OCI-M1 (cell line): Measurements from ENCODE around the gene USP22.
"Not testable (repeated sequence)": the region's sequence is repeated elsewhere in the genome, so short reads cannot be mapped to it uniquely, and the experiment has no call there.

ENCODE experiments used
- DNase-seq: peaks from one replicate; lab custom pipeline; 2025; lab: John Stamatoyannopoulos, UW

The USP22 gene

DNA sequence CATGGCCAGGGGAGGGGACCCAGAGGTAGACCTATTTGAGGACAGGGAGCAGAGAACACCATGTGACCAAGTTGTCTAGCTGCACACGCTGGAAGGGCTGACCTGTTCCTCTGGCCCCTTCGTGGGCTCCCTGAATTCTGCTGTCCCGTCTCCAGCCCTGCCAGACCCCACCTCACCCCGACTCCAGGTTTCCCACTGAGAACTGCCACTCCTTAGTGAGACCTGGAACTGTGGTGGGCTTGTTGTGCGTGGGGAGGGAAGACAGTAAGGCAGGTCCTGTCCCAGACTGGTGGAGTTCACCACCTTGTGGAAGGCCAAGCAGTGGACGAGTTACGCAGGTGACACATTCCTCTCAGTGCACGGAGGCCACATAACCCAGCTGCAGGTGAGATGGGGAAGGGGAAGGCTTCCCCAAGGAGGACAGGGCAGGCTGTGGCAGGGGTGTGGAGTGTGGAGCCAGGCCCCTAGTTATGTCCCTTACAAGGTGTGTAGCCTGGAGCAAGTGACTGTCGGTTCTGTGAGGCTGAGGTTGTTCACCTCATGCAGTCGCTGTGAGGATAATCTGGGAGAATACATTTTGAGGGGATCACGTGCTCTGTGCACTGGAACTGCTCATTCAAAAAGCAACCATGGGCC lies 54.7 kb downstream of the USP22 start:
- no peak for DNase-seq

DNA sequence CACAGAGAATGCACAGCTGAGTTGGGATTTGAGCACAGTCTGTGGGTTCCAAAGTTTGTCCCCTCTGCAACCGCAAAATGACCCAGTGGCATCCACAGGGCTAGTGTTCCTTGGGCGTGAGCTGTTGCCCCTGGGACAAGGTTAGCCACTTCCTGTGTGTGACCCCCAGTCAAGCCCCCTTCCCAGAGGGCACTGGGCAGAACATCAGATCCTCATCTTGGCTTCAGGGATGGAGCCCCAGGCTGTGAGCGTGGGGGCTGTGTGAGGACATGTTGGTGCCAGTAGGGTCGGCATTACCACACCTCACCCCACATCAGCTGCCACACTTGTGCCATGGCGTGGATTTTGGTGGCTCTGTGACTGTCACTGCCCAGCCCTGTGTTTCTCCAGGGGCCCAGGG lies 55.3 kb downstream of the USP22 start:
- no peak for DNase-seq

DNA sequence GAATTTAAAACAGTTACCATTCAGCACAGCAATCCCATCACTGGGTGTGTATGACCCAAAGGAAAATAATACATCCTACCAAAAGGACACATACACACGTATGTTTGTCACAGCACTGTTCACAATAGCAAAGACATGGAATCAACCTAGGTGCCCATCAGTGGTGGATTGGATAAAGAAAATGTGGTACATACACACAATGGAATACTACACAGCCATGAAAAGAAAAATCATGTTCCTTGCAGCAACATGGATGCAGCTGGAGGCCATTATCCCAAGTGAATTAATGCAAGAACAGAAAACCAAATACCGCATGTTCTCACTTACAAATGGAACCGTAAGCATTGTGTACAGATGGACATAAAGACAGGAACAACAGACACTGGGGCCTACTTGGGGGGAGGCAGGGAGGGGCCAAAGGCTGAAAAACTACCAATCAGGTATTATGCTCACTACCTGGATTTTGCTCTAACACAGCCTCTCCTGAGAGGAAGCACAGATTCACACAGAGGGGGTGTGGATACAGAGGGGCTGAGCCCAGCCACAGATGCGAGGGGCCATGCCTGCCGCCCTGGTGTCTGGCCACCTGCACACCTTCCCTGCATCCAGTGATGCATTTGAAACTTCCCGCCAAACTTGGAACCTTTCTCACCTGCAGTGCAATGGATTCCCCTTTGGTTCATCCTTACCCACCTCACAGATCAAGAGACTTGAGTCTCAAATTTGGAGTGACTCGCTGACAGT lies 55.9 kb downstream of the USP22 start:
- no peak for DNase-seq

GRCh38 chr17:20983359-20983637 lies 59.5 kb downstream of the USP22 start:
- DNase-seq = no peak

DNA sequence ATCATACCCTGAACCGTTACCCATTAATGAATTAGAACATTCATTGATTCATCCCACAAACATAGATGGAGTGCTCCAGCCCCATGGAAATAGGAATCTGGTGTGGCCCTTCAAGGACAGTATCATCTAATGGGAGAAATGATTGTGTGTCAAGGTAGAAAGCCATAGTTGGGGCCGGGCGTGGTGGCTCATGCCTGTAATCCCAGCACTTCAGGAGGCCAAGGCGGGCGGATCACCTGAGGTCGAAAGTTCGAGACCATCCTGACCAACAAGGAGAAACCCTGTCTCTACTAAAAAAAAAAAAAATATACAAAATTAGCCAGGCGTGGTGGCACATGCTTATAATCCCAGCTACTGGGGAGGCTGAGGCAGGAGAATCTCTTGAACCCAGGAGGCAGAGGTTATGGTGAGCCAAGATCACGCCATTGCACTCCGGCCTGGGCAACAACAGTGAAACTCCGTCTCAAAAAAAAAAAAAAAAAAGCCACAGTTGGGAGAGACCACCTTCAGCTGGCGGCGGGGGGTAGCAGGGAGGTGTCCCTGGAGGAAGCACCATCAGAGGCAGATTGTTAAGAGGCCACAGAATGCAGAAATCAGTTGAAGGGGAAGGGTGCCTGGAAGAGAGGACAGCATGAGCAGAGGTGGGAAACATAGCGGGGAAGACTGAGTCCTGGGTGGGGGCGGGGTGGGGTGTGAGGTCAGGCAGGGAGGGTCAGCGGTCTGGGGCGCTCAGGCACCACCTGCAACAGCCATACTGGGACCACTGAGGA lies 60.0 kb downstream of the USP22 start:
- DNase-seq = no peak

- no peak for DNase-seq
These were observed 61.5 kb downstream of the USP22 start for GRCh38 chr17:20981046-20981920.

DNA sequence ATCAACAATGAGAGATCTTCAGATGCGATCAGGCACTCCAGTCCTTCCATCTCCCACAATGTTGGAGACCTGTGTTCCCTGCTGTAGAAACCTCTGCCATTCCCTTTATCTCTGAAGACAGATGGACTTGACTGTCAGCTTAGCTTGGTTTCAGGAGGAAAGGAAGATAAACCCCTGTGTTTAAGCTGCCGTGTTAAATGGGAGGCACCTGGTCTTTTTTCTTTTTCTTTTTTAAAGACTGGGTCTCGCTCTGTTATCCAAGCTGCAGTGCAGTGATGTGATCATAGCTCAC lies 63.1 kb downstream of the USP22 start:
- peak; percentile 58 for DNase-seq

- not testable (repeated sequence) for DNase-seq
These were observed 63.6 kb downstream of the USP22 start for GRCh38 chr17:20979007-20979791.

DNA sequence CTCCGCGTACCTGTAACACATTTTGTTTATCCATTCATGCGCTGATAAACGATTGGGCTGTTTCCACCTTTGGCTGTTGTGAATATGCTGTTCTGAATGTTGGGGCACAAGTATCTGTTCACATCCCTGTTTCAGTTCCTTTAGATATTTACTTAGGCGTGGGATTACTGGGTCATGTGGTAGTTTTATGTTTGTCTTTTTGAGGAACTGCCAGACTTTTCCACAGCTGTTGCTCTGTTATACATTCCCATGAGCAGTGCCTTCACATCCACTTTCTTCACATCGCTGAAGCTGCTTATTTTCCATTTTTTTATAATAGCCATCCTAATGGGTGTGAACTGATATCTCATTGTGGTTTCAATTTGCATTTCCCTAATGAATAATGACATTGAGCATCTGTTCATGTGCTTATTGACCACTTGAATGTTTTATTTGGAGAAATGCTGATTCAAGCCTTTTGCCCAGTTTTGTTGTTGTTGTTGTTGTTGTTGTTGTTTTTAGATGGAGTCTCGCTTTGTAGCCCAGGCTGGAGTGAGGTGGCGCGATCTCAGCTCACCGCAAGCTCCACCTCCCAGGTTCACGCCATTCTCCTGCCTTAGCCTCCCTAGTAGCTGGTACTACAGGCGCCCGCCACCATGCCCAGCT lies 65.1 kb downstream of the USP22 start:
- not testable (repeated sequence) for DNase-seq

DNA sequence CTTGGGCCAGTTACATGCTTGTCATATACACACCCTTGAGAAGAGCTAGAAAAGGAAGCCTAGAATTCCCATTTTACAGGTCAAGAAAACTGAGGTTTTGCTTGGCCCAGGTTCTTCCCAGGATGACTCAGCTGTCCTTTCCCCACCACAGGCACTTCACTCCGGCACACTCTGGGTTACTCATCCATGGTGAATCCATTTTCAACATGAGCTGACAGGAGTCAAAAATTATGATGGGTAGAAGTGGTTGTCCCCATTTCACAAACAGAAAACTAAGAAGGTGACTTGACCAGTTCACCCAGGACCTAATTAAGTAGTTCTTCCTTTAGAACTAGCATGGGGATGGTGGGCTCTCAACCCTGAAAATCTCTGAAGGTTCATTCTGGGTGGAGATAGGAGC lies 67.2 kb downstream of the USP22 start:
- DNase-seq = no peak

- DNase-seq = no peak
These were observed 72.5 kb downstream of the USP22 start for GRCh38 chr17:20970329-20970728.

DNA sequence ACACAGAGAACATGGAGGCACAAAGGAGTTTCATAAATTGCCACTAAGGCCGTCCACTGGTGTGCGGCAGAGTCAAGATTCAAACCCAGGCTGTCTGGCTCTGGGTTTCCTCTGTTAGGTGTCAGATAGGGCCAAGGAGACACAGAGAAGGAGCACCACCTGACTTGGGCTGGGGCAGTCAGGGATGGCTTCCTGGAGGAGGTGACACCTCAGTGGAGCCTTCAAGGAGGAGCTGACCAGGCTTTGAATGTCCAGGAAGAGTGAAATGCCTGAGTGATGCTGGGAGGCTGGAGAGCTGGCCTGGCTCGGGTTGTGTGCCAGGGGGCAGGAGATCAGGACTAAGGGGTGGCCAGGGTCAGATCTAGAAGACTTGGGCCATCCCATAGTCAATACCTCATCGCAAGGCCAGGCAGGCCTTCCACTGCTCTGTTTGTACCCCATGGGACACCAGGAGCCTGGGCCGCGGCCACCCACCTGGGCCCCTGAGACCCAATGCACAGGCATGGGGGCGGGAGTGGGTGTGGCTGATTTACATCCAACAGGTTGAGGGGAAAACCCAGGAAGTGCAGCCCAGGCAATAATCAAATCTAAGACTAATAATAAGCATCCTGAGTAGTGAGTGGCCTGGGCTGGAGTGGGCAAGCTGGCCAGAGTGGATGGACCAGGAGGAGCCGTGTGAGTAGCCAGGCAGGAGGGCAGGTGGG lies 73.7 kb downstream of the USP22 start:
- DNase-seq = no peak

- DNase-seq = peak; percentile 16
These were observed 75.0 kb downstream of the USP22 start for GRCh38 chr17:20967776-20968175.

DNA sequence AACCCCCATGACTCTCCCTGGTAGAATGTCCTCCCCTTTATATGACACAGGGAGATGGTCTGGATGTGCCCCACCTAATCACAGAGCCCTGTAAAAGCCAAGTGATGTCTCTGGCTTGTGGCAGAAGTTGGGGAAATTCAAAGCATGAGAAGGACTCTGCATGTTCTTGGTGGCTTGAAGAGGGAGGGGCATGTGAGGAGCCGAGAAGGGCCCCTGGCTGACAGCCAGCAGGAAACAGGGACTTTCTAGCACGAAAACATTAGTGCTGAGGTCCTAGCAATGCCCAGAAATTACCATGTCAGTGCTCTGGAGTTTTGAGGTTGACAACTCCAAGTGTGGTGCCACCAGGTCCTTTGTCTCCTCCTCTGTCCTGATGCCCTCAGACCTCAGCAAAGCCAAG lies 75.9 kb downstream of the USP22 start:
- DNase-seq = no peak

DNA sequence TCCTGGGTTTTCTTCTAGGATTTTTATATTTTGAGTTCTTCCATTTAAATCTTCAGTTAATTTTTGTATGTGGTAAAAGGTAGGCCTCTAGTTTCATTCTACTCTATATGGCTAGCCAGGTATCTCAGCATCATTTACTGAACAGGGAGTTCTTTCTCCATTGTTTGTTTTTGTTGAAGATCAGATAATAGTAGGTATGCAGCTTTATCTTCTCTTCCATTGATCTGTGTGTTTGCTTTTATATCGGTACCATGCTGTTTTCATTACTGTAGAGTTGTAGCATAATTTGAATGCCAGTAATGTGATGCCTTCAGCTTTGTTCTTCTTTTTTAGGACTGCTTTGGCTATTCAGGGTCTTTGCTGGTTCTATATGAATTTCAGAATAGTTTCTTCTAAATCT lies 77.3 kb downstream of the USP22 start:
- no peak for DNase-seq

DNA sequence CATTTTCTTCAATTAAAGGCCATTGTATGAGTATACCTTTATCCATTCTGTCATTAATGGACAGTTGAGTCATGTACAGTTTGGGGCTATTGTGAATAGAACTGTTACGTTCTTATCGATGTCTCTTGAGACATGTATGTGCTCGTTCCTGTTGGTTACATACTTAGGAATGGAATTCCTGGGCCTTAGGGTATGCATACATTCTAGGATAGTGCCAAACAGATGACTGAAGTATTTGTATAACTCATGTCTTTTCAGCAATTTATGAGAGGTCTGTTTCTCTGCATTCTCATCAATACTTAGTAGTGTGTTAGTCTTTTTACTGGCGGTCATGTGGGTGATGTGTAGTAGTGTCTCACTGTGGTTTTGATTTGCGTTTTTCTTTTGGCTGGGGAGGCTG lies 81.2 kb downstream of the USP22 start:
- DNase-seq = no peak

GRCh38 chr17:20960871-20961270 lies 81.9 kb downstream of the USP22 start:
- DNase-seq = no peak

DNA sequence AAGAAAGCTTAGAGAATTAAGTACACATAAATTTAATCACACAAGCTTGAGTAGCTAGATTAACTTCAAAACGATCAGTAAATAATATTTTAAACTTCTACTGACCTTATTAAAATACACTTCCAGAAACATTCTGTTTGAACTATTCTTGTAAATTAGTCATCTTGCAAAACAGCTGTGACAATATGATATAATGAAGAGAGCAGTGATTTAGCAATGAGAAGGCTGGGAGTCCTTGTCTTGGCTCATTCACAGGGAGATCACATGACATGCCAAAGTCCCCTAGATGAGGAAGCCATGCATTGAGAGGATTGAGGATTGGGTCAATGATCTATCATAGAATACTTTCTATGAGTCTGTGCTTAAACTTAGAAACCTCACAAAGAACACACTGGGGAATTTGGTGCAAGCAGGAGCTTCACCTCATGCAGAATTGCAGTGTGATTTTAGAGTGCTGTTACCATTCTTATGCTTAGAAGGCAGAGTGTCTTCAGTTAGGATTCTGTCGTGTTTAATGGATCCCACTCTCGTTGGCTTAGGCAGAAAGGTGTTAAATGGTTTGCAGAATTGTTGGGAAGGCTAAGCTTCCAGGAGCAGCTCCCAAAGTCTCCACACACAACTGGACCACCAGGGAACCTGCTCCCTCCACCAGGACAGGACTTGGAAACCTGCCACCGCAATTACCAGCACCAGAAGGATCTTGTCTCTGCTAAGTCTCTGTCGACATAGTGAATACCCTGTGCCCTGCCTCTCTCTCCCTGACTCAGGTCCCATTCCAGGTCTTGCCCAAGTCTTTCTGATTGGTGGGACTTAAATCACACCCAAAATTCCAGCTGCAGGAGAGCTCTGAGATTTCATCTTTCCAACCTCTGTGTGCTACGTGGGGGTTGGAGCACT lies 87.1 kb downstream of the USP22 start:
- DNase-seq = peak; percentile 34

GRCh38 chr17:20954794-20955193 lies 88.0 kb downstream of the USP22 start:
- no peak for DNase-seq

DNA sequence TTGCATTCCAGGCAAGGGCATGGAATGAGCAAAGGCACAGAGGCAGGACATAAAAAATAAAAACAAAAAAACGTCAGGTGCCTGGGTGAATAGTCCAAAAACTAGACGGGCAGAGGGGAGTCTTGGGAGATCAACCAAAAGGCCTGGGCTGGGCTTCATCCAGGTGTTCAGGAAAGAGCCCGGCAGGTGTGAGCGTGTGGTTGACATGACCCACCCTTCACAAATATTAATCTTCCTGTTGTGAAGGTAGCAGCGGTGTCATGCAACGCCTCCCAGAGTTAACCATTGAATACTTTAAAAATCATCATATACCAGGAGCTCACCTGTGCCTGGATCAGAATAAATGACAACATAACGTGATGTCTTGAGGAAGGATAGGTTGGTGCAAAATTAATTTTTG lies 90.6 kb downstream of the USP22 start:
- no peak for DNase-seq
